ENCODE data around the gene ARHGAP8. TPM values are rescaled to one million over a fixed set of nuclear protein-coding genes. Genes with fewer than 3 reads are reported as not detected.

Gene ARHGAP8
- total RNA-seq, 1 donor from 2014 or later, result 0.16 TPM

DNA sequence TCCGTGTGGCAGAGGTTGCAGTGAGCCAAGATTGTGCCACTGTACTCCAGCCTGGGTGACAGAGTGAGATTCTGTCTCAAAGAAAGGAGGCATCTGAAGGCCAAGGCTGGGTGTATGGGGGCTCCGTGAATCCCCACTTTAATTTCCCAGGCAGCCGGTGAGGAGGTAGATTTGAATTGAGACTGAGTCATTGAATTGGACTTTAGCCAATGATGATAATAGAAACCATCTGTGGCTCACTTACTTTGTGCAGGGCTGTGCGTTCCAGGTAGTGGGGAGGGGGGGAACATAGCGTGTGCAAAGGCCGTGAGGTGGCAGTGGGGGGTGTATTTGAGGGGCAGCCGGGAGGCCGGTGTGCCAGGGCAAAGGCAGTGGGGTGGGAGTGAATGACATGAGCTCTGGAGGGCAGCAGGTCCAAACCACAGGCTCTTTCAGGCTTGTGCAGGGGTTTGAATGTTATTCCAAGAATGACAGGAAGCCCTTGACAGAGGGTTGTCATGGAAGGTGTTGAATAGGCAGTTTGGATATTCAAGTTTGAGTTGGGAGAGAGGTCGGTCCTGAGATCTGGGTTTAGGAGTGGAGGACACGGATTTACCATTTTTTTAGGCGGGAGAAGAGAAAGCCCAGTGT, 6.1 kb downstream of the ARHGAP8 start:
- DNase-seq (ENCODE audit: missing footprints) (no peak), ATAC-seq (no peak)
- intact Hi-C loops (cut with DNase I), result no loop called here

DNA sequence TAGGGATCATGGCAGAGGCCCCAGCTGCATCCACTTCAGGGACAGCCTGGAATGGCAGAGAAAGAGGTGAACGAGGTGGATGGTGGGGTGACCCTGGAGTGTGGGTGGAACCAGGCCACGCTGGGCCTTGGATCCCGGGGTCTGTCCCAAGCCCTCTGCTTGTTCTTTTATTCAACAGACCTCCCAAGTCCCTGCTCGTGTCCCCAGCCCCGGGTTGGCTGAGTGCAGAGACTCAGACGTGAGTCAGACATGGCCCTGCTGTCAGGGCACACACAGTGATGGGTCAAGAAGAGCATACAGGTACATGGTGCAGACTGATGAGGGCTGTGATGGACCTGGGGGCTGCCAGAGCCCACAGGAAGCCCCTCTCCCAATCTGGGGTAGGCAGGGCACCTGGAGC, 6.6 kb downstream of the ARHGAP8 start:
- DNase-seq (ENCODE audit: missing footprints), result no peak
- intact Hi-C loops (cut with DNase I), result no loop called here
- ATAC-seq, result no peak

DNA sequence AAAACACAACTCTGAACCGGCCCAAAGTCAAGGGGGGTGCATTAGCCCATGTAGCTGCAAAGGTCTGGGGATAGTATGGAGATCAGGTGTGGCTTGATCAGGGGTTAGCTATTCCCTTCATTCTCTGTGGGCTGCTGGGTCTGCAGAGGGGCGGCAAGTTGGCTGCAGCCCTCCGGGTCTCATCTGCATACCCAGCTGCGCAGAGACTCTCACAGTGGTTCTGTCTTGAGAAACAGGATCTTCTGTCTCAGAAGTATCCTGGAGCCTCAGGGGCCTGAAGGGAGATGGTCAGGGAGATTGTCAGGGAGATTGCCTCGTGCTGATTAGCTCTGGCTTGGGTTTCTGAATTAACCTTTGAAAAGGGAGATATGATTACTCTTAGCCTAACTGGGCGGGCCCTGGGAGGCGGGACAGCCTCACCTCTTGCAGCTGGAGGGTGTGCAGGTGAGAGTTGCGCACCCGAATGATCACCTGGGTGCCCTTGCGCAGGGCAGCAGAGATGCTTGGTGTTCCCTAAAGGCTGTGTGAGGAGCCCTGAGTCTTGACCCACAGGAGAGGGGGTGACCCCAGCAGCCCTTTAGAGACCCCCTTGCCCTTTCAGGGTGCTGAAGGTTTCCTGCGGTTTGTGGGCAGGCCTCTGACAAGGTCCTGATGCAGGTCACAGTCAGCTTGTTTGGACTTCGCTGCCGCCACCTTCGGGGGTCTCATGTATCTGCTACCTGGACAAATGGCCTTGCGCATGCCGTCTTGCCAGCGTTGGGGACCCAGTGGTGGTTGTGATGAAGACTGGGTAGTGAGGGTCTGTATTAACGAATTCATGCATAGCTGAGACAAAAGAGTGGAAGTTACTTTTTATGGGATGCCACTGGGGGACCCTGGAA, 7.3 kb downstream of the ARHGAP8 start:
- intact Hi-C loops (cut with DNase I), result no loop called here
- ATAC-seq, result no peak
- DNase-seq (ENCODE audit: missing footprints), result no peak

DNA sequence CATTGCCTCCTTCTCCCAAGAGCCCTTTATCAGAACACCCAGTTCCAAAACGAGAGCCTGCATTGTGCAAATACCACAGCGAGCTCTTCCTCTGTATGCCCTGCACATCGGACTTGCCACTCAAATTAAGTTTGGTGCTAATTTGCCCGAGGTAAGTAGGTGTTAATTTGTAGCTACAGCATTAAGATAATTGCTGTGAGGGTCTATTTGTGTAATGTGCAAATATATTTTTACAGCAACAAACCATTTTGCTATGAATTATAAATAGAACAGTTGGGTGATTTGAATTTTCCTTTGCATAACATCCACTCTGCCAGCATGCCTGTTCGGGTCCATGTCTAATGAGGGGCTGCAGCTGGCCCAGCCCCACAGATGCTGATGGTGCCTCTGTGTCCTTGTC, 8.1 kb downstream of the ARHGAP8 start:
- ATAC-seq, result no peak
- DNase-seq (ENCODE audit: missing footprints), result no peak
- intact Hi-C loops (cut with DNase I), result no loop called here

DNA sequence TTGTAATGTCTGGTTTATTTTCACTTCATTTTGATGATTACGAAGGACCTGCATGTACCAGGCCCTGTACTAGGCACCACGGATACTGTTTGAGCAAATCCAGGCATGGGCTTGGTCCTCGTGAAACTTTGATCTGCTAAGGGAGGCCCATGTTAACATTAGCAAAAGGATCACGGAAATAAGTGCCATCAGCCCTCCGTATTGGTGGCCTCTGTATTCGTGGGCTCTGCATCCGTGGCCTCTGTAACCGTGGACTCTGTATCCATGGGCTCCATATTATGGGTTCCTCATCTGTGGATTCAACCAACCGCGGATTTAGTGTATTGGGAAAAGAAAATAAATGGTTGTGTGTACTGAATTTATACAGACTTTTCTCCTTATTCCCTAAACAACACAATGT, 8.7 kb downstream of the ARHGAP8 start:
- no peak for ATAC-seq
- intact Hi-C loops (cut with DNase I), result no loop called here
- DNase-seq (ENCODE audit: missing footprints), result no peak

DNA sequence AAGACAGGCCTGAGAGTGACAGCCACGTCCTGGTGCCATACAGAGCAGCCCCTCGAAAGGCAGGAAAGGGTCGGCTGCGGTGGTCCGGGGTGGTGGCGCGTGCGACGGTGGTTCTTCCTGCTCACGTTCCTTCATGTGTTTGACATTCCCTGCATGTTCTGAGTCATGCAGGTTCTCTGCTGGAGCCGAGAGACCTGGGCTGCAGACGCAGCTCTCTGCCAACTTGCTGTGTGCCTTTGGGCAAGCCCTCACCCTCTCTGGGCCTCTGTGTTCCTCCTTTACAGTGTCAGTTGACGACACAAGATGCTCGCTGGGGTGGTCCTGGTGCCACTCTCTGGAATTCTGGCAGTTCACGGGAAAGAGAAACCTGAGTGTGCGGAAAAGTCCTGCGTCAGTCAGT, 12.0 kb downstream of the ARHGAP8 start:
- DNase-seq (ENCODE audit: missing footprints), result no peak
- ATAC-seq, result no peak
- intact Hi-C loops (cut with DNase I), result no loop called here

DNA sequence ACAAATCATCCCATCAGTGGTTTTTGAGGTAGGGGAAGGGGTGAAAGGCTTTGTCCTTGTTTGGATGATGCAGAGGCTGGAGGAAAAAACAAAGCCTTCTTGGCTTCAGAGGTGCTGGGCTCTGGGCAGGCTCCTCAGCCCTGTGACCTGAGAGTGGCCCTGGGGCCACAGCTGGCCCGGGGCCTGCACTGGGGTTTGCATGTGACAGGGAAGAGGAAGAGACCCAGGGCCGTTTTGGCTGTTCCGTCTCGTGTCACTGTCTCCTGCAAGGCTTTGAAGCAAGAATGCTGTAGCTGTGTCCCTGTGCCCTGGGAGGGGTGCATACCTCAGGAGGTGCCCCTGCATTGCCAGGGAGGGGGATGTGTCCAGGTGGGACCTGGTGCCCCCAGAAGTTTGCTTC, 12.6 kb downstream of the ARHGAP8 start:
- no peak for DNase-seq (ENCODE audit: missing footprints)
- ATAC-seq, result peak; percentile 42
- intact Hi-C loops (cut with DNase I), result no loop called here

DNA sequence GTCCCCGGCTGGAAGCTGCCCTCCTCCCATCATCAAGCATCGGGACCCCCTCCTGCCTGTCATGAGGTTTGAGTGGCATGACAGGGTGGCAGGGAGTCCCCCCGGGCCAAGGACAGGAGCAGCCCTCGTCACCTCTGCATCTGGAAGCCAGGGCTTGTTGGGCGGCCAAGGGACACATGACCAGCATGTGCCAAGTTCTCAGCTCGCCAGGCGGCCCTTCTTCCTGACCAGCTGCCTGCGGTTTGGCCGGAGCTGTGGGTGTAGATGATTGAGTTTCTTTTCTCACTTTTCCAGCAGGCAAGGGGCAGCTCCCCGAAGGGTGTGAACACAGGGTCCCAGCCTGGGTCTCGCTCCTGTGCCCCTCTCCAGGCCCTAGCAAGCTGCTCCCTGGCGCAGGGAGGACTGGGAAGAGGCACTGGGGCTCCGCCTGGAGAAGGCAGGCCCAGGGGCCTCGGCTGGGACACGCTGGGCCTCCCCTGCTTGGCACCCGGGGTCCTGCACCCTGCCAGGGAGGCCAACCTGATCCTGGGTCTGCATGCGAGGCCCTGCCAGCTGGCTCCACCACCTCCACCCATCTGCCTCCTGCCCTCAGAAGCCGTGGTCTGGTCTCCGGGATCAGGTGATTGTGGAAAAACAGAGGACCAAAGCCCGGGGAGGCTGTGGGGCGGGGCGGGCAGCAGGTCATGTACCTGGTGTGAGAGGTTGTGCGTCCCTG, 13.4 kb downstream of the ARHGAP8 start:
- DNase-seq (ENCODE audit: missing footprints) (no peak), ATAC-seq (peak; percentile 8)
- intact Hi-C loops (cut with DNase I), result no loop called here

DNA sequence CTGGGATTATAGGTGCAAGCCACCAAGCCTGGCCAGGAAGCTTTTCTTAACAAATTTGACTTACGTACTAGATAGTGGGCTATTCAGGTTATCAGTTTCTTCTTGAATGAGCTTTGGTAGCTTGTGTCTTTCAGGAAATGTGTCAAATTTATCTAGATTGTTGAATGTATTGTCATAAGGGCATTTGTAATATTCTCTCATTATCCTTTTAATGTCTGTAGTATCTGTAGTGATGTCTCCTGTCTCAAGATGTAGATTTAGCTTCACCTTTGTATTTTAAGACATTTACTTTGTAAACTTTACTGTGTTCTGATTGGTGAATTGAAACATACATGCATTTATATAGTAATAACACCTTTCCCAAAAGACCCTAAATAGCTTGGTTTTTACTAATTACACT, 20.7 kb downstream of the ARHGAP8 start:
- intact Hi-C loops (cut with DNase I), result no loop called here
- ATAC-seq, result no peak
- no peak for DNase-seq (ENCODE audit: missing footprints)

DNA sequence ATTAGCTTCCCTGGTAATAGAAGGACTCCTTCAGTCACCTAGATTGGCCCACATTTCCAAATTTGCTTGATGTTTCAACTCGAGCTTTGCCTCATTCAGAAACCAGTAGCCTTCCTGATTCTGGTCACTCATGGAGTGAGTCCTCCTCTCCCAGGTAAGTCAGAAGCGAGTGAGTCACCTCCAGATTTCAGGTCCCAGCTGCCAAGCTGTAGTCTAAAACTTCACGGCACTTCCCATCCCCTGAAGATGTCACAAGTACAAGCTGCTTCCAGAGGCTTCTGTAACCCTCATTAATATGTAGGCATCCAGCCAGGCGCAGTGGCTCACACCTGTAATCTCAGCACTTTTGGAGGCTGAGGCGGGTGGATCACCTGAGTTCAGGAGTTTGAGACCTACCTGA, 23.5 kb downstream of the ARHGAP8 start:
- intact Hi-C loops (cut with DNase I), result no loop called here
- DNase-seq (ENCODE audit: missing footprints) (no peak), ATAC-seq (no peak)

DNA sequence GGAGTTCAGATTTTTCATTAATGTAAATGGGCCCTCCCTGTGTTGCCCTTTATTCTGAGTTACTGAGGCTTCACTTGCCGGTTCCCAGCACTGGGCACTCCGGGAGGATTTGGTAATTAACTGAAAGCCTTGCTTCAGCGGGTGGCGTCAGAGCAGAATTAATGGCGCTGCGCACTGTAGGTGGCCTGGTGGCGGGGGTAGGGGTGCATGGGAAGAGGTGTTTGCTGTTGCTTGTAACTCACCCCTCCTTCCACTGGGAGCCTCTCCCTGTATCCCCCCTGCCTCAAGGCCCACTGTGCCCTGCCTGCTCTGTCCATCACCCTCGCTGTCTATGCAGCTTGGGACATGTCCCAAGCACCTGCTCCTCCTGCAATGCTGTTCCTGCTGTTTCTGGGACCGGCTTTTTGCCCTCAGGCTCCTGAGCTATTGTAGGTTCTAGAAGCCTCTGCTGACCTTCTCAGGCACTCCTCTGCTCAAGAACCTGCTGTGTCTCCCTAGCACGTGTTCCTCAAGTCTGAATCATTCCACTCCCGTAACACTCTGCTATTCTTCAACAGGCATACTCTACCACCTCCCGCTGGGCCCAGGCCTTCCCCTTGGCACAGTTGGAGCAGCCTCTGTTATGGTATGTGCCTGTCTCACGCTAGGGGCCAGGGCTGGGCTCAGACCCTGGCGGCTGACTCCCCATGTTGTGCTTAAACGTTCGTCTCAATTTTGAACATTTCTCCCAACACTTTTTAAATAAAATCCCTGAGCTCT, 24.4 kb downstream of the ARHGAP8 start:
- ATAC-seq (no peak), DNase-seq (ENCODE audit: missing footprints) (no peak)
- intact Hi-C loops (cut with DNase I), result no loop called here

DNA sequence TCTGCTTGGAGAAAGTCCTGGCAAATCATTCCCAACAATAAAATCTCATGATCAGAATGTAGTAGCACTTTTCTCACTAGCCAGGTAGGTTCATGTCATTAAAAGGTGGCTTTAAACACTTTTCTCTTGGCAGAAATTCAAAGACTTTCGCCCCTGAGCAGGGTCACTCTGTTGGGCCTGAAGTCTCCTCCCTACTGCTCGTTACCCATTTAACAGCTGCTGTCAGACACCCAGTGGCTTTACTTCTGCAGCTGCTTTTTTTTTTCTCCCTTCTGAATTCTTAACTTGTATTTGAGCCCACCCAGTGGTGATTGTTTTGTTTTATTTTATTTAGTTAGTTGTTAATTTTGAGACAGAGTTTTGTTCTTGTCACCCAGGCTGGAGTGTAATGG, 25.0 kb downstream of the ARHGAP8 start:
- no peak for DNase-seq (ENCODE audit: missing footprints)
- intact Hi-C loops (cut with DNase I), result no loop called here
- no peak for ATAC-seq

DNA sequence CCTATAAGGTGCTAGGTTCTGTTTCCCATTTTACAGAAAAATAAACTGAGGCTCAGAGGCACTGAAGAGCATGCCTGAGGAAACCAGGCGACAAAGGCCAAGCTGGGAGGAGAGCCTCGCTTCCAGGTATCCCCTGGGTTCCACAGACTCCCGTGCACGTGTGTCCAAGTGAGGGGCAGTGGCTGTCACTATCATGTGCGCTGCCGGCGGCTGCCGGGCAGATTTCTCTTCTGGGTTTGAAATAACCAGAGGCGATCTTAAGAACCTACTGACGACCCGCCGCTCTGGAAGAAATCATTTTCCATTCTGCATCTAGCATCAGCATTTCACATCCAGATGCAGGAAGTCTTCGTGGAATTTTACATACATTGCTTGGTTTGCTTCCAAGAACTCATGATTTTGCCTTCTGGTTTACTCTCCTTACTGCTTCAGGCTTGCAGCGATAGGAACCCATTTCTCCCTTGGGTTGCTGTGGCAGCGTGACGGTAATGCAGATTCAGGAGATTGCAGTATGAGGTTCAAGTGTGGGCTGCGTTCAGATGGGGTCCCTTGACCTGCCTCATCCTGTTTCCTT, 28.6 kb downstream of the ARHGAP8 start:
- no peak for ATAC-seq
- no peak for DNase-seq (ENCODE audit: missing footprints)
- intact Hi-C loops (cut with DNase I), result no loop called here

DNA sequence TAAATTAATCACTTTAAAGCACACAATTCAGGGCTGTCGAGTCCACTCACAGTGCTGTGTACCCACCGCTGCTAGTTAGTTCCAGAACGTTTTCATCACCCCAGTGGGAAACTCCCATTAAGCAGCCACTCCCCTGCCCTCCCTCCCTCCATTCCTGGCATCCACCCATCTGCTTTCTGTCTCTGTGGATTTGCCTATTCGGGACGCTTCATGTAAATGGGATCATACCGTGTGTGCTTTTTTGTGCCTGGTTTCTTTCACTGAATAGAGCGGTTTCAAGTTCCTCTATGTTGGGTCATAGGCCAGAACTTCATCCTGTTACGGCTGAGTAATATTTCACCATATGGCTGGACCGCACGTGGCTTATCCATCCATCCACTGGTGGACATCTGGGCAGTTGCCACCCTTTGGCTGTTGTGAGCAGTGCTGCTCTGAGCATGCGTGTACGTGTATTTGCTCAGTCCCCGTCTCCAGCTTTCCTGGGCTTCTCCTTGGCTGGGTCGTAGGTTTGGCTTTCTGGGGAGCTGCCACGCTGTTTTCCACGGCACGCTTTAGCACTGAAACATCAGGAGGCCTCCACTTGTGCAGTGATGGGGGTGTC, 30.1 kb downstream of the ARHGAP8 start:
- DNase-seq (ENCODE audit: missing footprints) (no peak), ATAC-seq (no peak)
- intact Hi-C loops (cut with DNase I), result no loop called here

DNA sequence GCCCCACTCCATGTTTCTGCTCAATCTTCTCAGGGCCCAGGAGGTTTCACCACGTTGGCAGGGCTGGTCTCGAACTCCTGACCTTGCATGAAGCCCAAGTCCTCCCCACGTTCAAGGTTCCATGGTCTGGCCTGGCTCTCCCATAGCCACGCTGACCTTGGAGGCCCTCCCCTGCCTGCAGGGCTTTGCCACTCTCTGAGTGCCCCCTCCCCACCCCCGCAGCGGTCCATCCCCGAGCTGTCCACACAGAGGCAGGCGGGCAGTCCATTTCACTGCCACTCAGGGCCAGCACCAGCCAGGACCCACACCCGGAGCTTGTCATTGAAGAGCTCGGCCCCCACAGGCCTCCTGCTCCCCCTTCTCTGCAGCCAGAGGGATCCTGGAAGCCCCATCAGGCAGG, 30.7 kb downstream of the ARHGAP8 start:
- no peak for DNase-seq (ENCODE audit: missing footprints)
- intact Hi-C loops (cut with DNase I), result no loop called here
- no peak for ATAC-seq

DNA sequence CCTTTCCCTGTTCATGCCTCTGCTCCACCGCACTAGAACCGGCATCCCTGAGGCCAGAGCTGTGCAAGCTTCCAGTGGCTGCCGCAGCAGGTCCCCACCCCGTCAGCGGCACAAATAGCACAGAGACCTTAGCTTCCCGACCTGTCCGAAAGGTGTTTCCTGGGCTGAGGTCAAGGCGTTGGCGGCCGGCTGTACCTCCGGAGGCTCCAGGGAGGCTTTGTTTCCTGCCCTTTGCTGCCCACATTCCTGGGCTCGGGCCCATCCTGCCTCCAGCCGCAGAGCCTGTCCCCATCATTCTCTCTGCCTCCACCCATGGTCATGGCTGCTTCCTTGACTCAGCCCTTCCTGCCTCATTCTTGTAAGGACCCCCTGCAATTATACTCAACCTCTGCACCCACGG, 31.2 kb downstream of the ARHGAP8 start:
- intact Hi-C loops (cut with DNase I), result no loop called here
- no peak for DNase-seq (ENCODE audit: missing footprints)
- no peak for ATAC-seq

DNA sequence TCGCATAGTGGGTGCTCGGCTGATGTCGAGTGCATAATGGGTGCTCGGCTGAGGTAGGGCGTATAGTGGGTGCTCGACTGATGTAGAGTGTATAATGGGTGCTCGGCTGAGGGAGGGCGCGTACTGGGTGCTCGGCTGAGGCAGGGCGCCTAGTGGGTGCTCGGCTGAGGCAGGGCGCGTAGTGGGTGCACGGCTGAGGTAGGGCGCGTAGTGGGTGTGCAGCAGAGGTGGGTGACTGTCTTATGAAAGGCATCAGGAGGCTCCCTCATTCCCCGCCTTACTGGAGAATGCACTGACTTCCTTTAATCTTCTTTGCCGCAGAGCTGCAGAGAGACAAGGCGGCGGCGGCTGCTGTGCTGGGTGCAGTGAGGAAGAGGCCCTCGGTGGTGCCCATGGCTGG, 33.8 kb downstream of the ARHGAP8 start:
- DNase-seq (ENCODE audit: missing footprints) (no peak), ATAC-seq (no peak)
- intact Hi-C loops (cut with DNase I), result no loop called here

DNA sequence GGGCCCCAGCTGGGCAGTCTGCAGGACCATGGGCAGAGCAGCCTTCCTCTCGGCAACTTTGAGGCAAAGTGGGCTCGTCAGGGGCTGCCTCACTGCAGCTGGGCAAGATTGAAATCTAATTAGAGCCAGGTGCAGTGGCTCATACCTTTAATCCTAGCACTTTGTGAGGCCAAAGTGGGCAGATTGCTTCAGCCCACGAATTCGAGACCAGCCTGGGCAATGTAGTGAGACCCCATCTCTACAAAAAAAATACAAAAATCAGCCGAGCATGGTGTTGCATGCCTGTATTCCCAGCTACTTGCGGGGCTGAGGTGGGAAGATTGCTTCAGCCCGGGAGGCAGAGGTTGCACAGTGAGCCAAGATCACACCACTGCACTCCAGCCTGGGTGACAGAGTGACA, 34.2 kb downstream of the ARHGAP8 start:
- ATAC-seq, result no peak
- intact Hi-C loops (cut with DNase I), result no loop called here
- no peak for DNase-seq (ENCODE audit: missing footprints)

DNA sequence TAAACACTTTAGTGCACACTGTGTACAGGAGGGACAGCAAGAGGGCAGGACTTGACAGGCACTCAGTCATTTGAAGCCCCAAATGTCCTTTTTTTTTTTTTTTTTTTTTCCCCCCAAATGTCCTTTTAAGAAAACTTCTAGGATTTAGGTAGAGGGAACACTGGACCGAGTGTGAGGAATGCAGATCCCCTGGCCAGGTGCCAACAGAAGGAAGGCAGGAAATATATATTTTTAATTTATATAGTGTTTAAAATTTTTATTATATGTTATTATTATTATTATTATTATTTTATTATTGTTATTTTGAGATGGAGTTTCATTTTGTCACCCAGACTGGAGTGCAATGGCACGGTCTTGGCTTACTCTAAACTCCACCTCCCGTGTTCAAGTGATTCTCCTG, 35.5 kb downstream of the ARHGAP8 start:
- ATAC-seq, result no peak
- intact Hi-C loops (cut with DNase I), result no loop called here
- no peak for DNase-seq (ENCODE audit: missing footprints)

All from Right ventricle myocardium inferior (tissue), 1 donor.